Skeletal muscle cell (primary cell): ENCODE data around the gene PAFAH2.
"Not testable (repeated sequence)": the region's sequence is repeated elsewhere in the genome, so short reads cannot be mapped to it uniquely, and the experiment has no call there.

Experiments used
- DNase-seq: peaks from one replicate; pipeline ENCODE4 v3.0.0-alpha.2; 2010; ENCODE audit warnings: low read depth
- H3K4me3 ChIP-seq: 2 replicates; pipeline ENCODE4 v1.5.1; 2011; ENCODE audit warnings: low read depth, mild to moderate bottlenecking, control low read depth, low read length, moderate library complexity

Gene PAFAH2

DNA sequence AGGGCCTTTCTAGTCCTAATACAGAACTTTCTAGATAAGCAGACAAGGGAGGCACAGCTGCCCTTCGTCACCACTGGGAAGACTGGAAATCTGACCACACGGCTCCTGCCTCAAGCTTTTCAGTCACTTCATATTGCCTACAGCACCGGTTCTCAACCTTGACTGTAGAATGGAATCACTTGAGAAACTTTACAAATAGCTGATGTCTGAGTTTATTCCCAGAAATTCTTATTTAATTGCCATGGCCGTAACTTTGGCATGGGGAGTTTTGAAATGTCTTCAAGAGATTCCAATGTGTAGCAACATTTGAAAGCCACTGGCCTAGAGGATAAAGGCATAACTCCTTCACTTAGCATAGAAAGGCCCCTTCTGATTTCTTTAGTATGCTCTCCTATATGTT lies 49.2 kb downstream of the PAFAH2 start:
- DNase-seq: no peak
- H3K4me3 ChIP-seq: no peak overlapping the region

DNA sequence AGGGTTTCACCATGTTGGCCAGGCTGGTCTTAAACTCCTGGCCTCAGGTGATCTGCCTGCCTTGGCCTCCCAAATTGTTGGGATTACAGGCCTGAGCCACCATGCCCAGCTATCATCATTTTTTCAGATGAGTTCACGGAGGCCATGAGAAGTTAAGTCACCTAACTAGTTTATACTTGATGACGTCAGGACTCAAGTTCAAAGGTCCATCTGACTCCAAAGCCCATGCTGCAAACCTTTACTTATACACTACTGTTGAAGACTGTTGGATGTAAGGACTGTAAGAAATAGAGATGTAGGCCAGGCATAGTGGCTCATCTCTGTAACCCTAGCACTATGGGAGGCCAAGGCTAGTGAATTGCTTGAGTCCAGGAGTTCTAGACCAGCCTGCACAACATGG lies 50.8 kb downstream of the PAFAH2 start:
- no peak overlapping the region for H3K4me3 ChIP-seq
- DNase-seq: no peak

DNA sequence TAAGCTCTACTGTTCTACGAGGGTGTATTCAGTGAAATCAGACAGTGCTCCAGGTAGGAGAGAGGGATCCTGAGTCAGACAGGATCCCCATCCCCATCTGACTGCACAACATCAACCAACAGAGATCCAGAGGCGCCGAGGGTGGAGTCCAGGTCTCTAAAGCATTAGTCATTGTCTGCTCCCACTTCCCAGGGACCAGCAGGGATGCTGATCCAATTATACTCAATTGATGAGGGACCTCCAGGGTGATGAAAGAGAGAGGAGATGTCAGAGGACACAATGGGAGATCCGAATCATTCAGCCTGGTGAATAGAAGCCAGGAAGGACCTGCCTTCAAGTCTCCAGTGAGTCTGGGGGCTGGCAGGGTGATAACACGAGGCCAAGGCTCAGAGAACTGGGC lies 52.1 kb downstream of the PAFAH2 start:
- H3K4me3 ChIP-seq: no peak overlapping the region
- DNase-seq: no peak

DNA sequence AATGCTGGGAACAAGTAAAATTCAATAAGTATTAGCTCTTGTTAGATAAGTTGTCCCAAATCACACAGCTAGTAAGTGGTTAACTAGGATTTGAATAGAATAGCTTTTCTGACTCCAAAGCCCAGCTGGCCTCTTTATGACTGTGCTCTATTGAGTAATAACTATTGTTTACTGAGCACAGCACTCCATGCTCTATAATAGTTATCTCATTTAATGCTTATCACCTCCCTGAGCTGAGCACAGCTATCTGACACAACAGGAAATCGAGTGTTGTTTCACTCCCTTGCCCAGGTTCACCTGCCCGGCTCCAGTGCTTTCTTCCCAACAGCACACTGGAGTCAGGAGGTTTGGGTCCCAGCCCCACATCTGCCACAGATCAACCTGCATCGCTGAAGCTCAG lies 52.9 kb downstream of the PAFAH2 start:
- no peak for DNase-seq
- no peak overlapping the region for H3K4me3 ChIP-seq

GRCh38 chr1:25943511-25943910 lies 54.4 kb downstream of the PAFAH2 start:
- not testable (repeated sequence) for DNase-seq, H3K4me3 ChIP-seq

DNA sequence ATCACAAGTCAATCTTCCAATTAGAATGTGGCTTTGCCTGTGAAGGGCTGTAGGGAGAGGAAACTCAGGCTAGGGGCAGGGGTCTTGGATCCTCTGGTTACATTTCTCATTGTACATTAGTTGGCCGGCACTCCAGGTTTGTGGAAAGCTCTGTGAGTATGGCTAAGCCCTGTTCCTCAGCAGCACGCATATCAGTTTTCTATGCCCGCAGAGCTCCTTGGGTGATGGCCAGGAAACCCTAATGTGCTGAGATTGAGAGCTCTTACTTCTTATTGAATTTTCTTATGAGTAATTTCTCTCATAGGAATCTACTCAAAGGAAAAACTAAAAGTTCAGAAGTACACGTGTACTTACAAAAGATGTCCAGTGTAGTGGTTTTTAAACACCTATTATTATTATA lies 60.9 kb downstream of the PAFAH2 start:
- DNase-seq: no peak

DNA sequence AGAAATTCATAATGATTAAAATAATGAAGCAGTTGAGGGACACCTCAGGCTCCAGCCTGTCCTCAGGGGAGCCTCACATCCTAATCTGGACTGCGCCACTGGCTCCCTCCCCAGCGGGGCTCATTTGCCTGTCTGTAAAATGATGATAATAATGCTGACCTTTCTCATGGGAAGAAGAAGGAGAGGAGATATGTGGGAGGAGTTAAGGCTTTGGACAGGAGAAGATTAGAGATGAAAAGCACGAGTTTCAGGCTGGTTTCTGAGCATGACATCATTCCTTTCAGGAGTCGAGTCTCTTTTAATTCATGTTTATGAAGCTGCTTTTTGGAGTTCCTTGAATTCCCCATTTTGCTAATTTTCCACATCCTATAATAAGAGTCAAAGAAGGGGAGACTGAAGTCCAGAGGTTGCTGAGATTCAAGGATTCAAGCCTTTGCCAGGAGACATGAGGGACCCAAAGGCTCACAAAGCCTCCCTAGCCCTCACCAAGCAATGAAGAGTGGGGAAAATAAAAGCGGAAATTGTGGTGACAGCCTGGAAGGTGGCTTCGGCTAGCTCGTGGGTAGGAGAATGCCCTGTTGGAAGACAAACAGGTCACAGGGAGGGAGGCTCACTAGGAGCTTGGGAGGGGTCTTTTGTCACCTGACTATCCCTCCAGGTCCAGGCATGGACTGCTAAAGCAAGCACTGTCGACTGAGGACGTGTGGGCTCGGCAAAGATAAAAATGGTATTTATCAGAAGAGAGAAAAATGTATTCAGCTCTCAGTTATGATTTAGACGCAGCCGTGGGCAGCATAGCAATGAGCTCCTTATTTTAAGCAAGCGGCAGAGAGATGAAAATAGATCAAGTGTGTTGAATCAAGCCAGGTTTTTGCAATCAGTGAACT lies 64.1 kb downstream of the PAFAH2 start:
- DNase-seq: no peak
- no peak overlapping the region for H3K4me3 ChIP-seq

More for the DNA sequence above, 60.9 kb downstream of the PAFAH2 start:
- H3K4me3 ChIP-seq: no peak overlapping the region

DNA sequence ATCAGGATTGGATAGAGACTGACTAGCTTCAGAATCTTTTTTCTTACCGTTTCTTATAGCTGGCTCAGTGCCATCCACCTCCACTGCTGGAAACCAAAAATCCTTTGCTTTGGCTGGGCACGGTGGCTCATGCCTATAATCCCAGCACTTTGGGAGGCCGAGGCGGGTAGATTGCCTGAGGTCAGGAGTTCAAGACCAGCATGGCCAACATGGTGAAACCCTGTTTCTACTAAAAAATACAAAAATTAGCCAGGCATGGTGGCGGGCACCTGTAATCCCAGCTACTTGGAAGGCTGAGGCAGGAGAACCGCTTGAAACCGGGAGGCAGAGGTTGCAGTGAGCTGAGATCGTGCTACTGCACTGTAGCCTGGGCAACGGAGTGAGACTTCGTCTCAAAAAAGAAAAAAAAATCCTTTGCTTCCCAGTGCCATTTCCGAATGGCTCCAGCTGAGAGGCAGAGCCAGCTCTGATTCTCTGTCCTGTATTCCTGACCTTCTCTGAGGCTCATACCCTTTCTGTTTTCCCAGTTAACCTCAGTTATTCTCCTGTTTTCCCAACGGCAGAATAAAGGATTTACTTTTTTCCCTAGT lies 65.0 kb downstream of the PAFAH2 start:
- not testable (repeated sequence) for DNase-seq, H3K4me3 ChIP-seq

GRCh38 chr1:25932321-25932720 lies 65.5 kb downstream of the PAFAH2 start:
- no peak overlapping the region for H3K4me3 ChIP-seq
- DNase-seq: no peak

DNA sequence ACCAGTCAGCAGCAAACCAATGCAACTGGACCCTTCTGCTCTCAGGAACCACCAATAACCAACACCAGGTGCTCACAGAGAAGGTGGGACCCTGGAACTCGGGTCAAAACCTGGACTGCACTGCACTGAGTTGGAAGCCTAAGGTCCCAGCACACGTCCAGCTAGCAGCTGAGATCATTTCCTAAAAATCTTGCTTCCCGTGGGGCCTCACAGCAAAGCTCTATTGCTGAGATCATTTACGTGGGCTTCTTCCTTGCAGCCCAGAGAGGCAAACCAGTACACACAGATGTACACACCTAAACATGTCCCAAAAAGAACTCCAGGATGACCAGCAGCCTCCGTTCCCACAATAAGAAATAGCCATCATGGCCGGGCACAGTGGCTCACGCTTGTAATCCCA lies 68.8 kb downstream of the PAFAH2 start:
- no peak overlapping the region for H3K4me3 ChIP-seq
- no peak for DNase-seq

DNA sequence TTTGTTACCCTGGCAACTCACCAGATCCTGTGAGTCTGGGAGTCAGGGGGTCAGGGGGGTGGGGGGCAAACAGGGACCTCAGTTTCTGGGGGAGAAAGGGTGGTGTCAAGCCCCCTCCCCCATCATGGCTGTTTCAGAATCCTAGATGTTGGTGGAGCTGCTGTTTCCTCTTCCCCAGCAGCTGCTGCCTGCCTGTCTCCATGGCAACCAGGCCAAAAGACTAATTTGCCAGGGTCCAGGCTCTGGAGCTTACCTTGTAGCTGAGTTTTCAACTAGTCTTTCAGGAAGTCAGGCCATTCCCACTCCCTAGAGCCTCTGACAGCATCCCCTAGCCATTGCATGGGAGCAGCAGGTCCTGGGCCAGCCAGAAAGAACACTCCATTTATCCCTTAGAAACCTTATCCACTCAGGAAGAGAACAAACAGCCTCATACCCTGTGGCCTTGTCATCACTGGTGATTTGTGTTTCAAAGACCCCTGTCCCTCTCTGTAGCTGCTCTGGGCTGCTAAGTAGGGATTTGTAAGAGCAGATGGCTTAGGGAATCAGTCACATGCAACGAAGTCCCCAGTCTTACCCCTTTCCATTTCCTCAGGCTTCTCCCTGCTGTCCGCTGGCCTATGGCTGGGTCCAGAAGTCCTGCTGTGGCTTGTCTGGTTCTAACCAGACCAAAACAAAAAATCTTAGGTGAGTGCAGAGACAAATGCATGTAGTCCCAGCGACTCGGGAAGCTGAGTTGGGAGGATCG lies 70.2 kb downstream of the PAFAH2 start:
- no peak for DNase-seq

GRCh38 chr1:25926731-25927496 lies 70.9 kb downstream of the PAFAH2 start:
- no peak for DNase-seq
- no peak overlapping the region for H3K4me3 ChIP-seq

More for the DNA sequence above, 70.2 kb downstream of the PAFAH2 start:
- H3K4me3 ChIP-seq: no peak overlapping the region

DNA sequence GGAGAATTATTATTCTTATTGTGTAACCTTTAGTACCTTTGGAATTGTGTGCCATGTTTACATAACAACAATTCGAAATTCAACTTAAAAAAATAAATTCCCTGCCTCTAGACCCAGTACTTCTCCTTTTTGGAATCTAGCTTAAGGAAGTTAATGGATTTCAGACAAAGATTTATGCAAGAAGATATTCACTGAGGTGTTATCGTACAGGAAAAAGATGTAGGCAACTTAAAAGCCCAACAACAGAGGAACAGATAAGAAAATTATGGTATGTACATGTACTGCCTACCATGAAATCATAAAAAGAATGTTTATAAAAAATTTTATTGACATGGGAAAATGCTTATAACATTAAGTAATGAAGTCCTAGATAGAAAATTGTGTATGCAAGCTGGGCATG lies 73.4 kb downstream of the PAFAH2 start:
- no peak for DNase-seq
- no peak overlapping the region for H3K4me3 ChIP-seq

GRCh38 chr1:25922971-25923552 lies 74.8 kb downstream of the PAFAH2 start:
- DNase-seq: no peak

DNA sequence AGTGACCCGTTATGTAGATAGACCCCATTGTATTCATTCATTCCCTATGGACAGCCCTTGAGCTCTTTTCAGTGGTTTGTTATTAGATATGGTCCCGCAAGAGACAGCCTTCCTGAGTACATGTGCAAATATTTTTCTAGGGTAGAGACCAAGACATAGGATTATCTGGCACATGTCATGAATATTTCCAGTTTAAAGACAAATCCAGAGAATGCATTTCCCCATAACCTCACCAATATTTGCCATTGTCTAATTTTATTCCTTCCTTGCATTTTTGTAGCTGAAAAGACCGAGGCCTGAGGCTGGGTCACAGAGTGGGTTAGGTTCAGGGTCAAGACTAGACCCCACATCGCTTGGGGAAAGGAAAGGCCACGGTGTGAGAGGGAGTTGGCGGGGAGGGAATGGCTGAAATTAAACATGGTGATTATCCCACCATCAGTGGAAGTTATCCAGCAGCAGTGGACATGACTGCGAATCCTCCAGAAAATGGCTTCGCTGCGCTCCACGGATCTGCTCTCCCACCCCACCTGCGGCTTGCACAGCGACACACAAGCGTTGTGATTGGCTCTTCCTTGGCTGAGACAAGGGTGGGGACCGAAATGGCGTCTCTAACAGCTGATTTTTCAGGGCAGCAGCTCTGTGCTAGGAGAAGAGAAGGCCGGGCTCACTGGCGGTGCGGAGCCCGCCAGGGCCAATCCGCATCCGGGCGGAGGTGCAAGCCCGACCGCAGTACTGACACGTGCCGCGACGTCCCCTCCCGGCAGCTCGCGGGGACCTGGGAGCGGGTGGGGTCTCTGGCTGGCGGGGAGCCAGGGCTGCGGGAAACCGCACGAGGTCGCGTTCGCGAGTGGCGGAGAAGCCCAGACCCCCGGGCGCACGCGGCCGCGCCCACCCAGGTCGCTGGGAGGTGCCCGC lies 75.5 kb downstream of the PAFAH2 start:
- DNase-seq: no peak

More at GRCh38 chr1:25922971-25923552, 74.8 kb downstream of the PAFAH2 start:
- peak overlapping the region; percentile 55 for H3K4me3 ChIP-seq

DNA sequence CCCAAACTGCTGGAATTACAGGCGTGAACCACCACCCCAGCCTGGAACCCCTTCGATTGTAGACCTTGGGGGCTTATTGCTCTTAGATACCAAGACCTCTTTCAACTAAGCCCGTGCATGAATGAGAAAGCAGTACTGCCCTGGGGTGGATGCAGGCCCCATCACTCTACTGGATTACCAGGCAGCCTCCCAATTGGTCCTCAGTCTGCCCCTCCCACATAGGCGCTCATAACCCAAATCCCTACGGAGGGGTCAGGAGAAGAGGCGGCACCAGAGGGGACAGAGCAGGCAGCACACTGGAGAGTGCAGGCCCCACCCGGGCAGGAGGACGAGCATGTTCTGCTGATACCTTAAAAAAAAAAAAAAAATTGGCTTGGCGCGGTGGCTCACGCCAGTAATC lies 79.2 kb downstream of the PAFAH2 start:
- DNase-seq: no peak
- H3K4me3 ChIP-seq: no peak overlapping the region

More for the DNA sequence above, 75.5 kb downstream of the PAFAH2 start:
- peak overlapping the region; percentile 55 for H3K4me3 ChIP-seq

GRCh38 chr1:25917996-25918395 lies 79.9 kb downstream of the PAFAH2 start:
- H3K4me3 ChIP-seq: no peak overlapping the region
- no peak for DNase-seq

GRCh38 chr1:25916460-25916859 lies 81.4 kb downstream of the PAFAH2 start:
- no peak for DNase-seq
- no peak overlapping the region for H3K4me3 ChIP-seq
